Activated CD8-positive, alpha-beta memory T cell treated with anti-CD3 and anti-CD28 coated beads, Interleukin-2, amount 10 ng/mL, durations not matched to agents 7 days and 5 days (primary cell): ENCODE measurements around the gene SIRT5. TPM values are rescaled to one million over a fixed set of nuclear protein-coding genes. Genes with fewer than 3 reads are reported as not detected.

Experiments
- ATAC-seq: fragments of 150-1000 bp; cut with Tn5 transposase; one replicate; pipeline ENCODE4 v1.10.0; 2021; ENCODE audit warnings: moderate library complexity
- CTCF ChIA-PET: fragments of 350-600 bp; sonication (Branson Sonifier 250); formaldehyde crosslinking; loops from one replicate; lab custom pipeline; 2021; ENCODE audit warnings: antibody characterized with exemption; lab: Charles Lee
- DNase-seq: peaks from one replicate; pipeline ENCODE4 v3.0.0-alpha.2; 2020
- H3K27ac Mint-ChIP-seq: one replicate; pipeline ENCODE4 v1.8.0; 2021; ENCODE audit warnings: mild to moderate bottlenecking, mixed read lengths
- H3K27me3 Mint-ChIP-seq: one replicate; pipeline ENCODE4 v1.8.0; 2021; ENCODE audit warnings: mixed read lengths
- H3K36me3 Mint-ChIP-seq: one replicate; pipeline ENCODE4 v1.8.0; 2021; ENCODE audit warnings: mild to moderate bottlenecking, mixed read lengths
- H3K4me1 Mint-ChIP-seq: one replicate; pipeline ENCODE4 v1.8.0; 2021; ENCODE audit warnings: mixed read lengths
- H3K4me3 Mint-ChIP-seq: one replicate; pipeline ENCODE4 v1.8.0; 2021; ENCODE audit warnings: mild to moderate bottlenecking, moderate library complexity, mixed read lengths
- H3K9me3 Mint-ChIP-seq: one replicate; pipeline ENCODE4 v1.8.0; 2022; ENCODE audit warnings: low read depth, mixed read lengths
- total RNA-seq, 2 experiments: library from RNA; stranded (reverse); gene quantifications; one replicate each; pipeline ENCODE4 v1.2.3, GENCODE V29; 2021

The SIRT5 gene
- total RNA-seq, 2 experiments from 2014 or later = 6.9 to 10.9 TPM

DNA sequence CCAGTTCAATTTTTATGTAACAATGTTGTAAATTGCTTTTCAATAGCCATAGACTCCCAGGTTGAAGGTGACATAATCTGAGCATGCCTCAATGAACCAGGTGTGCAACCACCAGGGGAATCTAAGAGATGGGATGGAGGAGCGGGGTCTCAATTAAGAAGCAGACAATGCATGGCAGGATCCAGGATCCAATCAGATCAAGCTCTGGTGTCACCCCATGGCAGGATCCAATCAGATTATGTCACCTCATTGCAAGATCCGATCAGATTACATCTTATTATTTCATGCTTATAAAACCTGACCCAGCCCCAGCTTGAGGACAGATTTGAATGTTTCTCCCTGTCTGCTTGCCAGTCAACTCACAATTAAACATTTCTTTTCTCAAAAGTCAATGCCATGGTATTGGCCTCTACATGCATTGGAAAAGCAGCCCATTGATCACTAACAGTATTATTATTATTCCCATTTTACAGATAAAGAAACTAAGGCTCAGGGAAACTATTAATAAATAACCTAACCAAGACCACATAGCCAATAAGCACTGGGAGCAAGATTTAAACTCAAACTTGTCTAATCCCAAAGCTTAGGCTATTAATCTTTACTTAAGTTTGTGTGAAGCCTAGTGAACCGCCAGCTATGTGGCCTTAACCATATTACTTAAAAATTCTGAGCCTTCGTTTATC is 14.3 kb upstream of the SIRT5 start:
- Mint-ChIP-seq H3K27me3 (peaks cover 12% of the 10 kb centered on the region), H3K27ac (no peak overlapping the region)
- CTCF ChIA-PET = interaction anchor here (5.6 kb wide), 1 partner anchor 14 kb away, joined by 41 read pairs; the partner anchor contains the start of gene SIRT5

GRCh38 chr6:13560651-13561044 is 13.8 kb upstream of the SIRT5 start:
- Mint-ChIP-seq H3K4me3 (no peak overlapping the region), H3K36me3 (no peaks in the 10 kb centered on the region), H3K9me3 (no peaks in the 10 kb centered on the region), H3K4me1 (no peaks in the 10 kb centered on the region), H3K27me3 (peaks cover 7% of the 10 kb centered on the region), H3K27ac (no peak overlapping the region)
- ATAC-seq (no peak), DNase-seq (no peak)
- CTCF ChIA-PET = interaction anchor here (5.6 kb wide), 1 partner anchor 13 kb away, joined by 41 read pairs; the partner anchor contains the start of gene SIRT5

More for the DNA sequence above, 14.3 kb upstream of the SIRT5 start:
- ATAC-seq = no peak
- Mint-ChIP-seq H3K4me3 (no peak overlapping the region), H3K36me3 (no peaks in the 10 kb centered on the region), H3K4me1 (no peaks in the 10 kb centered on the region), H3K9me3 (no peaks in the 10 kb centered on the region)
- DNase-seq = no peak

GRCh38 chr6:13561624-13562267 is 12.7 kb upstream of the SIRT5 start:
- ATAC-seq (no peak), DNase-seq (no peak)
- no peaks in the 10 kb centered on the region for H3K9me3 Mint-ChIP-seq
- no peak overlapping the region for H3K4me3 Mint-ChIP-seq
- H3K27ac Mint-ChIP-seq = no peak overlapping the region
- H3K27me3 Mint-ChIP-seq = peaks cover 16% of the 10 kb centered on the region
- CTCF ChIA-PET = interaction anchor here (5.6 kb wide), 1 partner anchor 12 kb away, joined by 41 read pairs; the partner anchor contains the start of gene SIRT5
- no peaks in the 10 kb centered on the region for H3K4me1 Mint-ChIP-seq
- H3K36me3 Mint-ChIP-seq = no peaks in the 10 kb centered on the region

GRCh38 chr6:13563009-13563408 is 11.4 kb upstream of the SIRT5 start:
- DNase-seq (no peak), ATAC-seq (no peak)
- CTCF ChIA-PET = interaction anchor here (5.6 kb wide), 1 partner anchor 11 kb away, joined by 41 read pairs; the partner anchor contains the start of gene SIRT5
- H3K27me3 Mint-ChIP-seq = peaks cover 25% of the 10 kb centered on the region
- H3K4me1 Mint-ChIP-seq = no peaks in the 10 kb centered on the region
- H3K4me3 Mint-ChIP-seq = no peak overlapping the region
- no peaks in the 10 kb centered on the region for H3K36me3 Mint-ChIP-seq
- H3K27ac Mint-ChIP-seq = no peak overlapping the region
- no peaks in the 10 kb centered on the region for H3K9me3 Mint-ChIP-seq

- no peak overlapping the region for H3K4me3 Mint-ChIP-seq
- DNase-seq (no peak), ATAC-seq (no peak)
- no peaks in the 10 kb centered on the region for H3K4me1 Mint-ChIP-seq
- no peaks in the 10 kb centered on the region for H3K36me3 Mint-ChIP-seq
- H3K27ac Mint-ChIP-seq = no peak overlapping the region
- no peaks in the 10 kb centered on the region for H3K9me3 Mint-ChIP-seq
- H3K27me3 Mint-ChIP-seq = peaks cover 28% of the 10 kb centered on the region
- CTCF ChIA-PET = interaction anchor here (1.5 kb wide), 1 partner anchor 9 kb away, joined by 6 read pairs; the partner anchor contains the start of gene SIRT5
Measured at GRCh38 chr6:13565921-13566320, 8.5 kb upstream of the SIRT5 start.

GRCh38 chr6:13566500-13566899 is 7.9 kb upstream of the SIRT5 start:
- Mint-ChIP-seq H3K36me3 (no peaks in the 10 kb centered on the region), H3K9me3 (no peaks in the 10 kb centered on the region), H3K27ac (no peak overlapping the region), H3K27me3 (peaks cover 28% of the 10 kb centered on the region), H3K4me3 (no peak overlapping the region), H3K4me1 (no peaks in the 10 kb centered on the region)
- DNase-seq (no peak), ATAC-seq (no peak)
- CTCF ChIA-PET = interaction anchor here (1.5 kb wide), 1 partner anchor 9 kb away, joined by 6 read pairs; the partner anchor contains the start of gene SIRT5

DNA sequence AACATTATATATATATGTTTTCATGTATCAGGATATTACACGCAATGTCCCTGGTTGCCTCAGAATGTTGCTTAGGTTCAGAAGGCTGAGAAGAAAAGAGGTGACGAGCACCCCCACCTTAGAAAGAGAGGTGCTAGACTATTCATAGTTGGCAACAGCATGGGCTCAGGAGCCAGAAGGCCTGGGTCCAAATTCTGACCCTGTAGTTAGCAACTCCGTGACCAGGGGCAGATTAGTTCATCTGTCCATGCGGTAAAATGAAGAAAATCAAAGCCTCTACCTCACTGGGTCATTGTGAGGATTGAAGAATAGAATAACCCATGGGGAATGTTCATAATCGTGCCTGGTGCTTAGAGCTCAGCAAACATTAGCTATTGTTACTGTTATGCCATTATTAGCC is 5.4 kb upstream of the SIRT5 start:
- Mint-ChIP-seq H3K4me1 (peaks cover 10% of the 10 kb centered on the region), H3K4me3 (no peak overlapping the region), H3K9me3 (no peaks in the 10 kb centered on the region), H3K27ac (no peak overlapping the region), H3K27me3 (peaks cover 23% of the 10 kb centered on the region), H3K36me3 (no peaks in the 10 kb centered on the region)
- CTCF ChIA-PET = no interaction called here
- DNase-seq = no peak
- no peak for ATAC-seq

DNA sequence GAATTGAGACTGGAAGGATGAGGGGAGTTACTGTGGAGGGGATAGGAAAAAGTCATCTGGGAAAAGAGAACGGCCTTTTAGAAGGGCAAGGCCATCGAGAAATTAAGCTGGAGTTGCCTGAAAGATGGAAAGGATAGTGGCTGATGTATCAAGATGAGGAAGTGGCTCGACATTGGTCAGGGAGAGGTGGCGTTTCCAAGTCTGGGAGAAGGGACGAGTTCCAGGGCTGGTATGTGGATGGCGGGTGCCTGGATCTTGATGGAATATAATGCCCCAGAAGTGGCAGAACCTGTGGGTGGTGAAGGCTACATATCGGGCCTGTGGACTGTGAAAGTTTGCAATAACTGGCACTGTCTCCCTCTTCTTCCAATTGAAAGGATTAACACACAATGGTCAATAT is 2.2 kb upstream of the SIRT5 start:
- CTCF ChIA-PET = interaction anchor here (1.9 to 4.6 kb wide), 2 partner anchors 10 to 242 kb away, joined by 4 to 41 read pairs; no protein-coding TSS in a partner anchor
- Mint-ChIP-seq H3K4me3 (no peak overlapping the region), H3K27me3 (peaks cover 8% of the 10 kb centered on the region), H3K27ac (no peak overlapping the region), H3K36me3 (no peaks in the 10 kb centered on the region), H3K9me3 (no peaks in the 10 kb centered on the region), H3K4me1 (peaks cover 24% of the 10 kb centered on the region)
- no peak for ATAC-seq
- no peak for DNase-seq

DNA sequence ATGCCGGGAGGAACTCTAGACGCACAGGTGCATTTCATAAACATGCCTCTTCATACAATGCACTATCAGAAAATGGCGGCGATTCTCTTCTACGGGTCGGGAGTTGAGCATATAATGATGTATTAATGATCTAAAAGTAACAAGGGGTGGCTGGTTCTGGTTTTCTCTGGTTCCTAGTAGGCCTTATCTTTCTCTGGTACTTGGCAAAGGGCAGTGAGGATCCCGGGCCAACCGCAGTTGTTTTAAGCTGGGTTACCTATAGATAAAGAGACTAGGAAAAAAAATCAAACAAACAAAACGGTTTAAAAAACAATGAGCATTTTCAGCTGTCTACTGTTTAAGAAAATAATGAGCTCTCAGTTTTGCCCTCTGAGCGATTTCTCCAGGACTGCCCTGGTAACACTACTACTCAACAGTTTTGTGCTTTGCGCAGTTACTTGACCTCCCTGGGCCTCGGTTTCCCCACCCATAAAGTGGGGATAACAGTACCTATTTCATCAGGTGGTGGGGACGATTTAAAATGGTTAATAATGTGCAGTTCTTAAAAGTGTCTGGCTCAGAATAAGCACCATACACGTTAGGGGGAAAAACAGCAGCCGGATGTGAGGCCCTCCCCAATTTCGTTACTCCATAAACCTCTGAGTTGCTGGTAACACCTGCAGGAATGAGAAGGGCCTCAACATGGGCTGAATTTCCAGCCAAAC is 1.3 kb upstream of the SIRT5 start:
- peak overlapping the region; percentile 49 for H3K27ac Mint-ChIP-seq
- CTCF ChIA-PET = interaction anchor here (0.6 to 4.6 kb wide), 11 partner anchors 11 to 473 kb away, joined by 3 to 61 read pairs (median 13); partner anchors contain the start of genes GFOD1, NOL7 and TBC1D7

GRCh38 chr6:13573669-13574110 is 711 bp upstream of the SIRT5 start:
- ATAC-seq = no peak
- H3K9me3 Mint-ChIP-seq = peaks cover 4% of the 10 kb centered on the region
- CTCF ChIA-PET = interaction anchor here (0.7 to 4.6 kb wide), 15 partner anchors 11 to 501 kb away, joined by 3 to 61 read pairs (median 11); partner anchors contain the start of genes GFOD1, NOL7 and TBC1D7
- peak overlapping the region; percentile 89 for H3K4me3 Mint-ChIP-seq
- peaks cover 24% of the 10 kb centered on the region for H3K4me1 Mint-ChIP-seq
- DNase-seq = peak; percentile 57
- H3K27ac Mint-ChIP-seq = peak overlapping the region; percentile 77
- H3K36me3 Mint-ChIP-seq = peaks cover 5% of the 10 kb centered on the region
- peaks cover under 1% of the 10 kb centered on the region for H3K27me3 Mint-ChIP-seq

More for the DNA sequence above, 1.3 kb upstream of the SIRT5 start:
- Mint-ChIP-seq H3K27me3 (peaks cover 3% of the 10 kb centered on the region), H3K4me1 (peaks cover 24% of the 10 kb centered on the region), H3K9me3 (peaks cover 4% of the 10 kb centered on the region), H3K4me3 (peak overlapping the region; percentile 89), H3K36me3 (peaks cover 5% of the 10 kb centered on the region)
- ATAC-seq (no peak), DNase-seq (no peak)

- DNase-seq = peak; percentile 95
- H3K4me3 Mint-ChIP-seq = peak overlapping the region; percentile 89
- H3K4me1 Mint-ChIP-seq = peaks cover 24% of the 10 kb centered on the region
- H3K9me3 Mint-ChIP-seq = peaks cover 4% of the 10 kb centered on the region
- H3K27me3 Mint-ChIP-seq = no peaks in the 10 kb centered on the region
- ATAC-seq = peak; percentile 80
- CTCF ChIA-PET = interaction anchor here (0.6 to 4.6 kb wide), 52 partner anchors 8 to 501 kb away, joined by 3 to 61 read pairs (median 6); partner anchors contain the start of genes GFOD1, MCUR1, NOL7 and RANBP9
- H3K36me3 Mint-ChIP-seq = peaks cover 5% of the 10 kb centered on the region
- H3K27ac Mint-ChIP-seq = peak overlapping the region; percentile 99
Measured at GRCh38 chr6:13574149-13574570, 241 bp upstream of the SIRT5 start.

DNA sequence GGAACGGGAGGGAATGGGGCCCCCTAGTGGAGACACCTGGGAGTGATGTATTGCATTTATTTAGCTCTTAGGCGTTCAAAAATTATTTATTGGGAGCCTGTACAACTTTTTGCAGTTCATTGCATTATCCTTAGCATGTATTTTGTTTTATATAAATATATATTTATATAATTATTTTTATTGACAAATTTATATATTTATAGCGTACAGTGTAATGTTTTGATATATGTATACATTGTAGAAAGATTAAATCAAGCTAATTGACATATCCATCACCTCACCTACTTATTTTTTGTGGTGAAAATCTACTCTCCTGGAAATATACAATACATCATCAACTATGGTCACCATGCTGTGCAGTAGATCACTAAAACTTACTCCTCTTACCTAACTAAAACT is 975 bp downstream of the SIRT5 start:
- Mint-ChIP-seq H3K4me1 (peaks cover 24% of the 10 kb centered on the region), H3K4me3 (peak overlapping the region; percentile 89), H3K27ac (peak overlapping the region; percentile 99), H3K36me3 (peaks cover 11% of the 10 kb centered on the region), H3K27me3 (no peaks in the 10 kb centered on the region), H3K9me3 (peaks cover 4% of the 10 kb centered on the region)
- CTCF ChIA-PET = interaction anchor here (0.8 to 4.6 kb wide), 54 partner anchors 9 to 491 kb away, joined by 3 to 61 read pairs (median 6); partner anchors contain the start of genes GFOD1, MCUR1, NOL7 and RANBP9
- DNase-seq (no peak), ATAC-seq (no peak)
